Psoas muscle (tissue), 8 donors: ENCODE data around the gene ZEB1. TPM values are rescaled to one million over a fixed set of nuclear protein-coding genes. Genes with fewer than 3 reads are reported as not detected.
"Not testable (repeated sequence)": the region's sequence is repeated elsewhere in the genome, so short reads cannot be mapped to it uniquely, and the experiment has no call there.

Experiments
- ATAC-seq, 4 donors: fragments of 200-7000 bp; cut with Tn5 transposase; one replicate each; pipeline ENCODE4 v1.9.1; 2020; ENCODE audit warnings: moderate library complexity in 3 of 4, mild to moderate bottlenecking in 2 of 4
- DNase-seq, 2 donors: peaks; one replicate each; pipeline ENCODE4 v3.0.0-alpha.2; 2020
- H3K27ac ChIP-seq: fragments of 200-600 bp; one replicate; pipeline ENCODE4 v1.8.0; 2022
- H3K27me3 ChIP-seq, 3 donors: fragments of 200-600 bp in 1 of 3; one replicate each; pipeline versions ENCODE4 v1.6.1 to v1.8.0; 2013 to 2022; ENCODE audit warnings: low read length in 2 of 3, mild to moderate bottlenecking in 2 of 3, moderate library complexity in 1 of 3; ENCODE audit not compliant: insufficient read depth in 3 of 3
- H3K36me3 ChIP-seq, 2 donors: fragments of 200-600 bp in 1 of 2; one replicate each; pipeline versions ENCODE4 v1.6.1 to v1.8.0; 2013 to 2022; ENCODE audit warnings: low read depth in 1 of 2, mild to moderate bottlenecking in 1 of 2, moderate library complexity in 1 of 2; ENCODE audit not compliant: insufficient read depth in 1 of 2
- H3K4me1 ChIP-seq: fragments of 200-600 bp; one replicate; pipeline ENCODE4 v1.8.0; 2022
- H3K4me3 ChIP-seq: fragments of 200-600 bp; one replicate; pipeline ENCODE4 v1.8.0; 2022; ENCODE audit warnings: mild to moderate bottlenecking
- H3K9me3 ChIP-seq: fragments of 200-600 bp; one replicate; pipeline ENCODE4 v1.8.0; 2022
- CTCF ChIP-seq: fragments of 200-600 bp; IDR thresholded peaks from one replicate; pipeline ENCODE4 v1.8.0; 2022; ENCODE audit warnings: antibody characterized with exemption
- WGBS, 3 donors: extraction: QIAGEN DNeasy Blood & Tissue Kit; methylation state at CpG; one replicate each; pipeline versions ENCODE4 v1.1.6 to v1.1.7; 2013; 5-methylcytosine and 5-hydroxymethylcytosine counted together
- intact Hi-C, 2 donors: fragments of 100-400 bp; cut with DNase I; formaldehyde crosslinking; loops; one replicate each; pipeline versions ENCODE4 v1.11.0 to v1.14.2; 2022
- polyA plus RNA-seq, 3 donors: library from polyadenylated mRNA; stranded (reverse); fragments of 200-250 nt; gene quantifications; one replicate each; pipeline ENCODE4 v1.2.3, GENCODE V29; 2013
- total RNA-seq, 4 donors: library from RNA; stranded (reverse); fragmentation: NEBNext Ultra II Directional in 2 of 4; extraction: Animal tissue kit (Norgen Biotek cat#: 25700) in 2 of 4; gene quantifications; one replicate each; pipeline versions ENCODE4 v1.2.1 to v1.2.4, GENCODE V29; 2021 to 2023
- donor health status: healthy with polysubstance abuse.
- donor health status: DM: no; HTN: no; CAD: no; lungs with moderate emphysema.
- donor health status: Bipolar disorder and iron deficiency.
- donor health status: healthy.
- donor health status: DM: yes; HTN: yes; CAD: no.
- donor health status: DM: no; HTN: no; CAD: no.
- donor health status: DM: no; HTN: no; CAD: no.
- donor health status: DM: yes; HTN: yes; CAD: no.

Gene ZEB1
- total and polyA plus RNA-seq, 7 donors = 18.7 to 99.8 (median 92.0) TPM

- Histone ChIP-seq H3K4me3 (peak overlapping the region; percentile 40), H3K9me3 (no peaks in the 10 kb centered on the region), H3K4me1 (peaks cover 73% of the 10 kb centered on the region), H3K36me3 (peaks cover 0 to 4% of the 10 kb centered on the region in 2 donors), H3K27ac (peak overlapping the region; percentile 62), H3K27me3 (no peaks in the 10 kb centered on the region)
- 7 to 20% (median 16%) methylated on average over 1 of the region's 1 CpG for WGBS, 3 donors
- ATAC-seq (peak in 3 of 4 donors; percentile 42 to 76 (median 48)), DNase-seq (no peak)
- intact Hi-C loops = no loop called here
- no peak for TF ChIP-seq CTCF
These were observed 39.8 kb downstream of the ZEB1 start for GRCh38 chr10:31358688-31359330.

- no peaks in the 10 kb centered on the region for H3K27me3 ChIP-seq
- DNase-seq = no peak
- WGBS, 3 donors = 30 to 57% (median 32%) methylated on average over 1 of the region's 1 CpG
- peaks cover 0 to 5% of the 10 kb centered on the region in 2 donors for H3K36me3 ChIP-seq
- H3K9me3 ChIP-seq = no peaks in the 10 kb centered on the region
- no peak overlapping the region for H3K4me3 ChIP-seq
- peak overlapping the region; percentile 54 for H3K27ac ChIP-seq
- TF ChIP-seq CTCF = no peak
- intact Hi-C loops = no loop called here
- peaks cover 61% of the 10 kb centered on the region for H3K4me1 ChIP-seq
- peak in 2 of 4 donors; percentile 51 to 60 for ATAC-seq
These were observed 41.0 kb downstream of the ZEB1 start for GRCh38 chr10:31359979-31360378.

GRCh38 chr10:31361475-31361874 lies 42.5 kb downstream of the ZEB1 start:
- H3K9me3 ChIP-seq, H3K27ac ChIP-seq, H3K4me3 ChIP-seq, H3K36me3 ChIP-seq, H3K27me3 ChIP-seq, ATAC-seq, intact Hi-C loops: not testable (repeated sequence)
- WGBS, 3 donors = 96 to 99% (median 98%) methylated on average over 14 to 15 of the region's 15 CpGs
- DNase-seq = peak in 1 of 2 donors; percentile 50
- H3K4me1 ChIP-seq = peaks cover 47% of the 10 kb centered on the region

GRCh38 chr10:31362023-31362641 lies 43.1 kb downstream of the ZEB1 start:
- no peaks in the 10 kb centered on the region for H3K27me3 ChIP-seq
- peaks cover 41% of the 10 kb centered on the region for H3K4me1 ChIP-seq
- intact Hi-C loops = no loop called here
- ATAC-seq = no peak
- peaks cover 0 to 5% of the 10 kb centered on the region in 2 donors for H3K36me3 ChIP-seq
- H3K4me3 ChIP-seq = no peak overlapping the region
- no peak overlapping the region for H3K27ac ChIP-seq
- no peaks in the 10 kb centered on the region for H3K9me3 ChIP-seq
- WGBS, 3 donors = 96 to 99% (median 97%) methylated on average over 30 to 44 of the region's 44 CpGs
- no peak for TF ChIP-seq CTCF
- peak in 1 of 2 donors; percentile 49 for DNase-seq

GRCh38 chr10:31363696-31364095 lies 44.7 kb downstream of the ZEB1 start:
- peaks cover 27% of the 10 kb centered on the region for H3K4me1 ChIP-seq
- peak in 1 of 2 donors; percentile 34 for DNase-seq
- WGBS, 3 donors = 96 to 98% (median 97%) methylated on average over 19 of the region's 19 CpGs
- H3K27ac ChIP-seq, H3K9me3 ChIP-seq, H3K27me3 ChIP-seq, H3K4me3 ChIP-seq, intact Hi-C loops, ATAC-seq, H3K36me3 ChIP-seq: not testable (repeated sequence)

GRCh38 chr10:31364238-31364637 lies 45.2 kb downstream of the ZEB1 start:
- H3K9me3 ChIP-seq, ATAC-seq, H3K4me3 ChIP-seq, H3K27me3 ChIP-seq, H3K36me3 ChIP-seq, intact Hi-C loops, H3K27ac ChIP-seq: not testable (repeated sequence)
- 96 to 99% (median 97%) methylated on average over 7 to 13 of the region's 13 CpGs for WGBS, 3 donors
- DNase-seq = peak in 1 of 2 donors; percentile 39
- H3K4me1 ChIP-seq = peaks cover 27% of the 10 kb centered on the region
